RWPE2 (cell line): ENCODE data around the gene CD79B.
A peak's percentile ranks its signal among the peaks of the same experiment; 100 is the strongest.

Experiments used
- ATAC-seq: fragments of 200-7000 bp; cut with Tn5 transposase; 3 replicates; pipeline ENCODE4 v1.9.1; 2021; ENCODE audit warnings: low read depth
- DNase-seq: peaks from one replicate; pipeline ENCODE4 v3.0.0-alpha.2; 2020; ENCODE audit warnings: low spot score
- H3K27ac ChIP-seq: fragments of 450-650 bp; 2 replicates; pipeline ENCODE4 v1.5.1; 2017; ENCODE audit warnings: mild to moderate bottlenecking; ENCODE audit not compliant: poor library complexity, severe bottlenecking
- H3K27me3 ChIP-seq: fragments of 250-450 bp; sonication (Bioruptor Pico); 2 replicates; pipeline ENCODE4 v1.5.1; 2021; ENCODE audit warnings: mild to moderate bottlenecking, moderate library complexity; ENCODE audit not compliant: insufficient read depth, poor library complexity, severe bottlenecking
- H3K36me3 ChIP-seq: fragments of 250-450 bp; sonication (Bioruptor Pico); 2 replicates; pipeline ENCODE4 v1.5.1; 2020; ENCODE audit warnings: low read depth, mild to moderate bottlenecking, moderate library complexity
- H3K4me1 ChIP-seq: fragments of 250-450 bp; sonication (Bioruptor Pico); 2 replicates; pipeline ENCODE4 v1.5.1; 2021; ENCODE audit warnings: mild to moderate bottlenecking, moderate library complexity; ENCODE audit not compliant: insufficient read depth, poor library complexity, severe bottlenecking
- H3K4me3 ChIP-seq: fragments of 250-450 bp; sonication (Bioruptor Pico); 2 replicates; pipeline ENCODE4 v1.5.1; 2021; ENCODE audit warnings: mild to moderate bottlenecking, moderate library complexity; ENCODE audit not compliant: severe bottlenecking
- H3K9me3 ChIP-seq: fragments of 250-450 bp; sonication (Bioruptor Pico); 2 replicates; pipeline ENCODE4 v1.5.1; 2021; ENCODE audit warnings: mild to moderate bottlenecking, moderate library complexity; ENCODE audit not compliant: severe bottlenecking
- TF ChIP-seq, protein P1 (sequence below): fragments of 450-650 bp; IDR thresholded peaks from one replicate; pipeline ENCODE4 v1.5.1; 2017; ENCODE audit warnings: mild to moderate bottlenecking, moderate library complexity; ENCODE audit not compliant: poor library complexity, severe bottlenecking

The CD79B gene

DNA sequence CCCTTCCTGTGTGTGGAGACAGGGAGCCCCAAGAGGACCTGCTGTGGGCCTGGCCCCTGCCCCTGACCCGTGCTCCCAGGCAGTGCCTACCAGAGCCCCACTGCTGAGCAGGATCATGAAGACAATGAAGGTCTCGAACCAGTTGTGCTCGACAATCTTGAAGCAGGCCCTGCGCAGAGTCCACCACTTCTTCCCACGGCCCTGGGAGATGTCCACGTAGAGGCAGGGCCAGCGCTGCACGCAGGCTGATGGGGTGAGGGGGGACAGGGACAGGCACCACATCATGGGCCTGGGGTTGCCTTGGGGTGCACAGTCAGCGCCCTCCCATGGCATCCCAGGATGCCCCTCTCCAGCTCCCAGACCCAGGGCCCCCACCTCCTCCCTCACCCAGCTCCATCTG, 16.4 kb upstream of the CD79B start:
- H3K9me3 ChIP-seq: no peaks in the 10 kb centered on the region
- TF ChIP-seq, protein P1, sequence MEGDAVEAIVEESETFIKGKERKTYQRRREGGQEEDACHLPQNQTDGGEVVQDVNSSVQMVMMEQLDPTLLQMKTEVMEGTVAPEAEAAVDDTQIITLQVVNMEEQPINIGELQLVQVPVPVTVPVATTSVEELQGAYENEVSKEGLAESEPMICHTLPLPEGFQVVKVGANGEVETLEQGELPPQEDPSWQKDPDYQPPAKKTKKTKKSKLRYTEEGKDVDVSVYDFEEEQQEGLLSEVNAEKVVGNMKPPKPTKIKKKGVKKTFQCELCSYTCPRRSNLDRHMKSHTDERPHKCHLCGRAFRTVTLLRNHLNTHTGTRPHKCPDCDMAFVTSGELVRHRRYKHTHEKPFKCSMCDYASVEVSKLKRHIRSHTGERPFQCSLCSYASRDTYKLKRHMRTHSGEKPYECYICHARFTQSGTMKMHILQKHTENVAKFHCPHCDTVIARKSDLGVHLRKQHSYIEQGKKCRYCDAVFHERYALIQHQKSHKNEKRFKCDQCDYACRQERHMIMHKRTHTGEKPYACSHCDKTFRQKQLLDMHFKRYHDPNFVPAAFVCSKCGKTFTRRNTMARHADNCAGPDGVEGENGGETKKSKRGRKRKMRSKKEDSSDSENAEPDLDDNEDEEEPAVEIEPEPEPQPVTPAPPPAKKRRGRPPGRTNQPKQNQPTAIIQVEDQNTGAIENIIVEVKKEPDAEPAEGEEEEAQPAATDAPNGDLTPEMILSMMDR: no peak
- DNase-seq (no peak), ATAC-seq (no peak)
- no peak overlapping the region for H3K4me3 ChIP-seq
- no peaks in the 10 kb centered on the region for H3K36me3 ChIP-seq
- H3K4me1 ChIP-seq: no peaks in the 10 kb centered on the region
- H3K27ac ChIP-seq: no peak overlapping the region
- H3K27me3 ChIP-seq: no peaks in the 10 kb centered on the region

GRCh38 chr17:63947711-63948330, 15.7 kb upstream of the CD79B start:
- no peak for ATAC-seq
- no peak for DNase-seq
- no peak overlapping the region for H3K27ac ChIP-seq
- no peak overlapping the region for H3K4me3 ChIP-seq
- TF ChIP-seq, protein P1: no peak
- no peaks in the 10 kb centered on the region for H3K27me3 ChIP-seq
- no peaks in the 10 kb centered on the region for H3K9me3 ChIP-seq
- no peaks in the 10 kb centered on the region for H3K4me1 ChIP-seq
- H3K36me3 ChIP-seq: no peaks in the 10 kb centered on the region

DNA sequence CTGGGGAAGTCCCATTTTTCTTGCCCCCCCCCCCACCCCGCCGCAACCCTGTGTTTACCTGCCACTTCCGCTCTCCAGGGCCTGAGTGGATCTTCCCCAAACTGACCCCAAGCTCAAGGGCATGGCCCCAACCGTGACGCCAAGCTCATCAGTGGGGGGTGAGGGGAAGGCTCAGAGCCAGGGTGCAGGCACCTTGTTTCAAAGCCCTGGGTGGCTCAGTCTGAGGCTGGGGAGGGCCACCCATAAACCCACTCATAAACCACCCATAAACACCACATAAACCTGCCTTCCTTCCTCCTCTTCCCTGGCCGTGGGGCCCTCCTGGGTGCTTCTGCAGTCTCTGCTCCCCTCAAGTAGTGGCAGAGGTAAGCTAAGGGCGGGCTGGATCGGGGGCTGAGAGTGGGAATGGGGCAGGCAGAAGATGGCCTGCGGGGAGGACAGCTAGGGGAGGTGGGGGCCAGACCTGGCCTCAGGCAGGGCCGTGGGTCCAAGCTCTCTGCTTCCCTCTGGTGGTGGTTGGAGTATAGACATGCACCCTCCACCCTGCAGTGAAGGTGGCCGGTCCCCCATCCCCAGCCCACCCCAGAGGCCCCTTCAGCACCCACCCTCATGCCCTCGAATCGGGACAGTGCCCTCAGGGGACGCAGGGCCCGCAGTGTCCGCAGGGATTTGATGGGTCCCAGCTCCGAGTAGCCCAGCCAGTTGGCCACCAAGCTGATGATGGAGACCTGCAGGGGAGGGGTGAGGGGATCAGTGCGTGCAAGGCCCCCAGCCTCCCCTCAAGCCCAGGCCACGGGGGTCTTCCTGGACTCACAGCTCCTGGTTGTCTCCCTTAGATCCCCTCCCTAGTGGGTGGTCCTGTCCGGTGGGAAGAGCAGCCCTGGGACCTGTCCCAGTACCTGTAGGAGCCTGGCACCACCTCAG, 14.6 kb upstream of the CD79B start:
- H3K36me3 ChIP-seq: no peaks in the 10 kb centered on the region
- ATAC-seq (peak; percentile 68), DNase-seq (no peak)
- no peaks in the 10 kb centered on the region for H3K27me3 ChIP-seq
- no peaks in the 10 kb centered on the region for H3K9me3 ChIP-seq
- H3K27ac ChIP-seq: no peak overlapping the region
- no peaks in the 10 kb centered on the region for H3K4me1 ChIP-seq
- TF ChIP-seq, protein P1: peak; percentile 64
- no peak overlapping the region for H3K4me3 ChIP-seq

- ATAC-seq: no peak
- H3K27ac ChIP-seq: no peak overlapping the region
- H3K4me3 ChIP-seq: no peak overlapping the region
- no peaks in the 10 kb centered on the region for H3K9me3 ChIP-seq
- H3K36me3 ChIP-seq: no peaks in the 10 kb centered on the region
- no peaks in the 10 kb centered on the region for H3K27me3 ChIP-seq
- DNase-seq: peak; percentile 30
- H3K4me1 ChIP-seq: no peaks in the 10 kb centered on the region
- TF ChIP-seq, protein P1: no peak
Observed at GRCh38 chr17:63945784-63946439, 13.8 kb upstream of the CD79B start.
